ENCODE measurements around the gene TRMT2B. TPM values are rescaled to one million over a fixed set of nuclear protein-coding genes. Genes with fewer than 3 reads are reported as not detected.
"Not testable (repeated sequence)": the region's sequence is repeated elsewhere in the genome, so short reads cannot be mapped to it uniquely, and the experiment has no call there.

The TRMT2B gene
- polyA plus RNA-seq, 6 donors from 2014 or later: 41.4 to 75.7 (median 52.0) TPM

- Mint-ChIP-seq H3K4me1 (peaks cover 5 to 15% (median 12%) of the 10 kb centered on the region in 3 donors), H3K4me3 (peak overlapping the region in 1 of 8 donors; percentile 8), H3K27ac (peak overlapping the region in 1 of 6 donors; percentile 44)
- not testable (repeated sequence) for H3K9me3 Mint-ChIP-seq; H3K27me3 Mint-ChIP-seq; H3K36me3 Mint-ChIP-seq; ATAC-seq (ENCODE audit: low read depth in 2 of 2); DNase-seq
Measured at GRCh38 chrX:101056551-101056950, 4.6 kb upstream of the TRMT2B start.

GRCh38 chrX:101051153-101051548 lies 760 bp downstream of the TRMT2B start:
- Mint-ChIP-seq H3K36me3 (peaks cover 0 to 7% of the 10 kb centered on the region in 2 donors), H3K4me3 (peak overlapping the region; percentile 82 to 95 (median 91)), H3K27me3 (no peaks in the 10 kb centered on the region), H3K4me1 (peaks cover 18 to 25% (median 19%) of the 10 kb centered on the region in 3 donors), H3K27ac (peak overlapping the region in 4 of 6 donors; percentile 89 to 97 (median 94)), H3K9me3 (no peaks in the 10 kb centered on the region)
- DNase-seq (no peak), ATAC-seq (ENCODE audit: low read depth in 2 of 2) (no peak)

- H3K36me3 Mint-ChIP-seq: peaks cover 0 to 15% of the 10 kb centered on the region in 2 donors
- no peaks in the 10 kb centered on the region for H3K27me3 Mint-ChIP-seq
- H3K9me3 Mint-ChIP-seq: no peaks in the 10 kb centered on the region
- no peak for DNase-seq
- H3K4me1 Mint-ChIP-seq: no peaks in the 10 kb centered on the region
- H3K27ac Mint-ChIP-seq: no peak overlapping the region
- no peak overlapping the region for H3K4me3 Mint-ChIP-seq
- no peak for ATAC-seq (ENCODE audit: low read depth in 2 of 2)
Measured at GRCh38 chrX:101040197-101040596, 11.7 kb downstream of the TRMT2B start.

- H3K27me3 Mint-ChIP-seq: no peaks in the 10 kb centered on the region
- DNase-seq (no peak), ATAC-seq (ENCODE audit: low read depth in 2 of 2) (no peak)
- H3K36me3 Mint-ChIP-seq: peaks cover 0 to 18% of the 10 kb centered on the region in 2 donors
- no peaks in the 10 kb centered on the region for H3K9me3 Mint-ChIP-seq
- no peaks in the 10 kb centered on the region for H3K4me1 Mint-ChIP-seq
- no peak overlapping the region for H3K27ac Mint-ChIP-seq
- no peak overlapping the region for H3K4me3 Mint-ChIP-seq
Measured at GRCh38 chrX:101037231-101037630, 14.7 kb downstream of the TRMT2B start.

- peaks cover 0 to 4% (median 0%) of the 10 kb centered on the region in 7 donors for H3K9me3 Mint-ChIP-seq
- H3K36me3 Mint-ChIP-seq: peaks cover 3 to 27% of the 10 kb centered on the region in 2 donors
- ATAC-seq (ENCODE audit: low read depth in 2 of 2): no peak
- no peak overlapping the region for H3K4me3 Mint-ChIP-seq
- no peaks in the 10 kb centered on the region for H3K27me3 Mint-ChIP-seq
- peak overlapping the region in 1 of 6 donors; percentile 84 for H3K27ac Mint-ChIP-seq
- H3K4me1 Mint-ChIP-seq: peaks cover 0 to 6% (median 3%) of the 10 kb centered on the region in 3 donors
- no peak for DNase-seq
Measured at GRCh38 chrX:101029665-101030064, 22.2 kb downstream of the TRMT2B start.

- ATAC-seq (ENCODE audit: low read depth in 2 of 2) (no peak), DNase-seq (no peak)
- H3K27ac Mint-ChIP-seq: peak overlapping the region in 2 of 6 donors; percentile 4 to 24
- H3K27me3 Mint-ChIP-seq: no peaks in the 10 kb centered on the region
- H3K4me1 Mint-ChIP-seq: peaks cover 0 to 6% (median 3%) of the 10 kb centered on the region in 3 donors
- H3K36me3 Mint-ChIP-seq: peaks cover 3 to 27% of the 10 kb centered on the region in 2 donors
- no peak overlapping the region for H3K4me3 Mint-ChIP-seq
- peaks cover 0 to 4% (median 0%) of the 10 kb centered on the region in 7 donors for H3K9me3 Mint-ChIP-seq
Measured at GRCh38 chrX:101028562-101028961, 23.3 kb downstream of the TRMT2B start.

- no peak for DNase-seq
- Mint-ChIP-seq H3K4me1 (peaks cover 0 to 6% (median 3%) of the 10 kb centered on the region in 3 donors), H3K27me3 (no peaks in the 10 kb centered on the region), H3K27ac (no peak overlapping the region), H3K36me3 (peaks cover 3 to 33% of the 10 kb centered on the region in 2 donors), H3K9me3 (peaks cover 0 to 4% (median 0%) of the 10 kb centered on the region in 7 donors), H3K4me3 (no peak overlapping the region)
- ATAC-seq (ENCODE audit: low read depth in 2 of 2): no peak
Measured at GRCh38 chrX:101025126-101025525, 26.8 kb downstream of the TRMT2B start.

GRCh38 chrX:101022020-101022419 lies 29.9 kb downstream of the TRMT2B start:
- H3K9me3 Mint-ChIP-seq: peaks cover 0 to 1% (median 0%) of the 10 kb centered on the region in 7 donors
- no peak overlapping the region for H3K27ac Mint-ChIP-seq
- no peak overlapping the region for H3K4me3 Mint-ChIP-seq
- no peaks in the 10 kb centered on the region for H3K27me3 Mint-ChIP-seq
- DNase-seq: no peak
- peaks cover 4 to 13% of the 10 kb centered on the region in 2 donors for H3K36me3 Mint-ChIP-seq
- peaks cover 0 to 5% (median 3%) of the 10 kb centered on the region in 3 donors for H3K4me1 Mint-ChIP-seq
- no peak for ATAC-seq (ENCODE audit: low read depth in 2 of 2)

GRCh38 chrX:101012031-101012430 lies 39.9 kb downstream of the TRMT2B start:
- not testable (repeated sequence) for ATAC-seq (ENCODE audit: low read depth in 2 of 2); H3K27me3 Mint-ChIP-seq; H3K4me3 Mint-ChIP-seq; H3K4me1 Mint-ChIP-seq; H3K9me3 Mint-ChIP-seq; DNase-seq; H3K36me3 Mint-ChIP-seq; H3K27ac Mint-ChIP-seq

GRCh38 chrX:101009090-101009489 lies 42.8 kb downstream of the TRMT2B start:
- Mint-ChIP-seq H3K27ac (no peak overlapping the region), H3K4me3 (no peak overlapping the region), H3K9me3 (peaks cover 0 to 2% (median 0%) of the 10 kb centered on the region in 7 donors), H3K4me1 (no peaks in the 10 kb centered on the region), H3K27me3 (no peaks in the 10 kb centered on the region), H3K36me3 (no peaks in the 10 kb centered on the region)
- DNase-seq (no peak), ATAC-seq (ENCODE audit: low read depth in 2 of 2) (no peak)

GRCh38 chrX:100999451-100999850 lies 52.5 kb downstream of the TRMT2B start:
- ATAC-seq (ENCODE audit: low read depth in 2 of 2) (no peak), DNase-seq (no peak)
- Mint-ChIP-seq H3K36me3 (no peaks in the 10 kb centered on the region), H3K9me3 (no peaks in the 10 kb centered on the region), H3K27me3 (no peaks in the 10 kb centered on the region), H3K27ac (no peak overlapping the region), H3K4me1 (no peaks in the 10 kb centered on the region), H3K4me3 (no peak overlapping the region)

- H3K27me3 Mint-ChIP-seq: no peaks in the 10 kb centered on the region
- no peak overlapping the region for H3K4me3 Mint-ChIP-seq
- no peaks in the 10 kb centered on the region for H3K4me1 Mint-ChIP-seq
- ATAC-seq (ENCODE audit: low read depth in 2 of 2): no peak
- no peaks in the 10 kb centered on the region for H3K36me3 Mint-ChIP-seq
- no peaks in the 10 kb centered on the region for H3K9me3 Mint-ChIP-seq
- DNase-seq: no peak
- H3K27ac Mint-ChIP-seq: no peak overlapping the region
Measured at GRCh38 chrX:100995469-100995868, 56.4 kb downstream of the TRMT2B start.

- peaks cover 0 to 5% (median 1%) of the 10 kb centered on the region in 3 donors for H3K4me1 Mint-ChIP-seq
- H3K36me3 Mint-ChIP-seq: no peaks in the 10 kb centered on the region
- H3K27ac Mint-ChIP-seq: no peak overlapping the region
- no peaks in the 10 kb centered on the region for H3K27me3 Mint-ChIP-seq
- DNase-seq (no peak), ATAC-seq (ENCODE audit: low read depth in 2 of 2) (no peak)
- peaks cover 0 to under 1% (median 0%) of the 10 kb centered on the region in 7 donors for H3K9me3 Mint-ChIP-seq
- H3K4me3 Mint-ChIP-seq: no peak overlapping the region
Measured at GRCh38 chrX:100994352-100995281, 57.3 kb downstream of the TRMT2B start.

GRCh38 chrX:100990139-100990538 lies 61.8 kb downstream of the TRMT2B start:
- Mint-ChIP-seq H3K27ac (no peak overlapping the region), H3K4me1 (peaks cover 0 to 15% (median 2%) of the 10 kb centered on the region in 3 donors), H3K36me3 (no peaks in the 10 kb centered on the region), H3K27me3 (no peaks in the 10 kb centered on the region), H3K4me3 (no peak overlapping the region), H3K9me3 (peaks cover 0 to 4% (median 0%) of the 10 kb centered on the region in 7 donors)
- DNase-seq: no peak
- no peak for ATAC-seq (ENCODE audit: low read depth in 2 of 2)

Data from naive B cell (primary cell).